ENCODE results near the gene PCNT. TPM values are rescaled to one million over a fixed set of nuclear protein-coding genes. Genes with fewer than 3 reads are reported as not detected.

PCNT gene
- polyA plus RNA-seq, 6 donors from 2014 or later: 4.7 to 32.5 (median 10.7) TPM

- Mint-ChIP-seq H3K27ac (no peak overlapping the region), H3K9me3 (no peaks in the 10 kb centered on the region), H3K4me3 (peak overlapping the region in 1 of 8 donors; percentile 6), H3K36me3 (peaks cover 11 to 15% of the 10 kb centered on the region in 2 donors), H3K27me3 (no peaks in the 10 kb centered on the region), H3K4me1 (no peaks in the 10 kb centered on the region)
- ATAC-seq (ENCODE audit: low read depth in 2 of 2): no peak
- DNase-seq: no peak
These were observed 27.0 kb downstream of the PCNT start for GRCh38 chr21:46350981-46351380.

GRCh38 chr21:46351476-46352163 lies 27.7 kb downstream of the PCNT start:
- Mint-ChIP-seq H3K4me3 (no peak overlapping the region), H3K27ac (no peak overlapping the region), H3K4me1 (no peaks in the 10 kb centered on the region), H3K9me3 (no peaks in the 10 kb centered on the region), H3K27me3 (no peaks in the 10 kb centered on the region), H3K36me3 (peaks cover 11 to 15% of the 10 kb centered on the region in 2 donors)
- DNase-seq: no peak
- no peak for ATAC-seq (ENCODE audit: low read depth in 2 of 2)

- no peak overlapping the region for H3K27ac Mint-ChIP-seq
- H3K4me1 Mint-ChIP-seq: no peaks in the 10 kb centered on the region
- peaks cover 11 to 15% of the 10 kb centered on the region in 2 donors for H3K36me3 Mint-ChIP-seq
- ATAC-seq (ENCODE audit: low read depth in 2 of 2) (no peak), DNase-seq (no peak)
- H3K4me3 Mint-ChIP-seq: no peak overlapping the region
- H3K27me3 Mint-ChIP-seq: no peaks in the 10 kb centered on the region
- no peaks in the 10 kb centered on the region for H3K9me3 Mint-ChIP-seq
These were observed 28.2 kb downstream of the PCNT start for GRCh38 chr21:46352164-46352515.

GRCh38 chr21:46352913-46353312 lies 29.0 kb downstream of the PCNT start:
- no peaks in the 10 kb centered on the region for H3K4me1 Mint-ChIP-seq
- DNase-seq (no peak), ATAC-seq (ENCODE audit: low read depth in 2 of 2) (no peak)
- no peak overlapping the region for H3K27ac Mint-ChIP-seq
- no peak overlapping the region for H3K4me3 Mint-ChIP-seq
- peaks cover 15 to 17% of the 10 kb centered on the region in 2 donors for H3K36me3 Mint-ChIP-seq
- no peaks in the 10 kb centered on the region for H3K9me3 Mint-ChIP-seq
- H3K27me3 Mint-ChIP-seq: no peaks in the 10 kb centered on the region

GRCh38 chr21:46354046-46354445 lies 30.1 kb downstream of the PCNT start:
- H3K27ac Mint-ChIP-seq: no peak overlapping the region
- no peak overlapping the region for H3K4me3 Mint-ChIP-seq
- no peak for DNase-seq
- H3K9me3 Mint-ChIP-seq: no peaks in the 10 kb centered on the region
- ATAC-seq (ENCODE audit: low read depth in 2 of 2): no peak
- no peaks in the 10 kb centered on the region for H3K4me1 Mint-ChIP-seq
- H3K27me3 Mint-ChIP-seq: no peaks in the 10 kb centered on the region
- H3K36me3 Mint-ChIP-seq: peaks cover 15 to 17% of the 10 kb centered on the region in 2 donors

GRCh38 chr21:46354518-46354917 lies 30.6 kb downstream of the PCNT start:
- peaks cover 11 to 14% of the 10 kb centered on the region in 2 donors for H3K36me3 Mint-ChIP-seq
- H3K27ac Mint-ChIP-seq: no peak overlapping the region
- no peaks in the 10 kb centered on the region for H3K9me3 Mint-ChIP-seq
- H3K4me1 Mint-ChIP-seq: no peaks in the 10 kb centered on the region
- no peaks in the 10 kb centered on the region for H3K27me3 Mint-ChIP-seq
- no peak for DNase-seq
- no peak overlapping the region for H3K4me3 Mint-ChIP-seq
- no peak for ATAC-seq (ENCODE audit: low read depth in 2 of 2)

GRCh38 chr21:46355161-46356004 lies 31.4 kb downstream of the PCNT start:
- H3K36me3 Mint-ChIP-seq: peaks cover 7 to 12% of the 10 kb centered on the region in 2 donors
- no peaks in the 10 kb centered on the region for H3K27me3 Mint-ChIP-seq
- ATAC-seq (ENCODE audit: low read depth in 2 of 2): peak in 1 of 2 donors; percentile 21
- no peak for DNase-seq
- no peaks in the 10 kb centered on the region for H3K9me3 Mint-ChIP-seq
- no peaks in the 10 kb centered on the region for H3K4me1 Mint-ChIP-seq
- no peak overlapping the region for H3K4me3 Mint-ChIP-seq
- H3K27ac Mint-ChIP-seq: peak overlapping the region in 1 of 6 donors; percentile 27

- Mint-ChIP-seq H3K27me3 (no peaks in the 10 kb centered on the region), H3K4me1 (no peaks in the 10 kb centered on the region), H3K9me3 (no peaks in the 10 kb centered on the region), H3K27ac (peak overlapping the region in 2 of 6 donors; percentile 28 to 41), H3K4me3 (no peak overlapping the region), H3K36me3 (peaks cover 7 to 12% of the 10 kb centered on the region in 2 donors)
- DNase-seq (no peak), ATAC-seq (ENCODE audit: low read depth in 2 of 2) (no peak)
These were observed 32.0 kb downstream of the PCNT start for GRCh38 chr21:46356005-46356338.

GRCh38 chr21:46356494-46357334 lies 32.8 kb downstream of the PCNT start:
- Mint-ChIP-seq H3K36me3 (peaks cover 7 to 10% of the 10 kb centered on the region in 2 donors), H3K9me3 (no peaks in the 10 kb centered on the region), H3K4me1 (no peaks in the 10 kb centered on the region), H3K27ac (peak overlapping the region in 1 of 6 donors; percentile 28), H3K4me3 (peak overlapping the region in 1 of 8 donors; percentile 38), H3K27me3 (no peaks in the 10 kb centered on the region)
- no peak for ATAC-seq (ENCODE audit: low read depth in 2 of 2)
- DNase-seq: no peak

GRCh38 chr21:46357335-46357604 lies 33.3 kb downstream of the PCNT start:
- Mint-ChIP-seq H3K27me3 (no peaks in the 10 kb centered on the region), H3K36me3 (peaks cover 7 to 13% of the 10 kb centered on the region in 2 donors), H3K27ac (peak overlapping the region in 1 of 6 donors; percentile 28), H3K9me3 (no peaks in the 10 kb centered on the region), H3K4me1 (no peaks in the 10 kb centered on the region), H3K4me3 (peak overlapping the region in 1 of 8 donors; percentile 38)
- ATAC-seq (ENCODE audit: low read depth in 2 of 2) (peak in 1 of 2 donors; percentile 35), DNase-seq (no peak)

GRCh38 chr21:46357684-46358425 lies 33.9 kb downstream of the PCNT start:
- ATAC-seq (ENCODE audit: low read depth in 2 of 2) (no peak), DNase-seq (no peak)
- H3K27me3 Mint-ChIP-seq: no peaks in the 10 kb centered on the region
- no peaks in the 10 kb centered on the region for H3K4me1 Mint-ChIP-seq
- peaks cover 7 to 13% of the 10 kb centered on the region in 2 donors for H3K36me3 Mint-ChIP-seq
- H3K9me3 Mint-ChIP-seq: no peaks in the 10 kb centered on the region
- H3K4me3 Mint-ChIP-seq: peak overlapping the region in 1 of 8 donors; percentile 10
- H3K27ac Mint-ChIP-seq: peak overlapping the region in 2 of 6 donors; percentile 28 to 57

GRCh38 chr21:46361176-46361575 lies 37.2 kb downstream of the PCNT start:
- ATAC-seq (ENCODE audit: low read depth in 2 of 2): no peak
- H3K4me1 Mint-ChIP-seq: peaks cover 0 to 4% (median 0%) of the 10 kb centered on the region in 3 donors
- no peaks in the 10 kb centered on the region for H3K9me3 Mint-ChIP-seq
- no peak overlapping the region for H3K4me3 Mint-ChIP-seq
- peaks cover 8 to 19% of the 10 kb centered on the region in 2 donors for H3K36me3 Mint-ChIP-seq
- no peak for DNase-seq
- no peak overlapping the region for H3K27ac Mint-ChIP-seq
- H3K27me3 Mint-ChIP-seq: no peaks in the 10 kb centered on the region

GRCh38 chr21:46361935-46362334 lies 38.0 kb downstream of the PCNT start:
- H3K4me3 Mint-ChIP-seq: no peak overlapping the region
- no peaks in the 10 kb centered on the region for H3K27me3 Mint-ChIP-seq
- ATAC-seq (ENCODE audit: low read depth in 2 of 2): no peak
- H3K9me3 Mint-ChIP-seq: no peaks in the 10 kb centered on the region
- H3K4me1 Mint-ChIP-seq: peaks cover 0 to 4% (median 0%) of the 10 kb centered on the region in 3 donors
- H3K36me3 Mint-ChIP-seq: peaks cover 8 to 23% of the 10 kb centered on the region in 2 donors
- DNase-seq: no peak
- H3K27ac Mint-ChIP-seq: peak overlapping the region in 2 of 6 donors; percentile 39 to 72
